Transverse colon (tissue), 4 donors: ENCODE results near the gene STK33. TPM values are rescaled to one million over a fixed set of nuclear protein-coding genes. Genes with fewer than 3 reads are reported as not detected.

Source experiments
- DNase-seq: peaks from one replicate; pipeline ENCODE4 v3.0.0-alpha.2; 2019
- H3K27ac ChIP-seq, 4 donors: fragments of 200-600 bp; sonication (generic); 2 replicates each; pipeline ENCODE4 v1.5.1; 2016 to 2018; ENCODE audit warnings: inconsistent platforms in 4 of 4
- H3K27me3 ChIP-seq: fragments of 200-600 bp; sonication (generic); 2 replicates; pipeline ENCODE4 v1.5.1; 2017; ENCODE audit warnings: inconsistent platforms
- H3K36me3 ChIP-seq, 4 donors: fragments of 200-600 bp; sonication (generic); 2 replicates each; pipeline ENCODE4 v1.5.1; 2017 to 2019; ENCODE audit warnings: inconsistent platforms in 4 of 4
- H3K4me1 ChIP-seq, 4 donors: fragments of 200-600 bp; sonication (generic); 2 replicates each; pipeline ENCODE4 v1.5.1; 2017 to 2020; ENCODE audit warnings: inconsistent platforms in 4 of 4
- H3K4me3 ChIP-seq, 4 donors: fragments of 200-600 bp; sonication (generic); 1 replicate in 1 of 4; 2 replicates in 3 of 4; pipeline versions ENCODE4 v1.5.1 to v1.6.1; 2017 to 2019; ENCODE audit warnings: inconsistent platforms in 4 of 4
- H3K9me3 ChIP-seq, 2 donors: fragments of 200-600 bp; sonication (generic); 2 replicates each; pipeline ENCODE4 v1.5.1; 2017 to 2019; ENCODE audit warnings: inconsistent platforms in 2 of 2
- CTCF ChIP-seq, 5 experiments: fragments of 200-600 bp in 3 of 5; fragments of 450-650 bp in 2 of 5; sonication (generic) in 3 of 5; IDR thresholded peaks; 1 replicate in 2 of 5; 2 replicates in 3 of 5; pipeline ENCODE4 v1.5.1; 2016 to 2017; ENCODE audit warnings: antibody characterized with exemption in 5 of 5, inconsistent platforms in 3 of 5, mild to moderate bottlenecking in 2 of 5, moderate library complexity in 1 of 5
- EP300 ChIP-seq: sonication (generic); formaldehyde crosslinking; IDR thresholded peaks from one replicate; pipeline ENCODE4 v1.6.1; 2017; ENCODE audit warnings: antibody characterized with exemption, low read depth
- POLR2A ChIP-seq: fragments of 450-650 bp; IDR thresholded peaks from one replicate; pipeline ENCODE4 v1.6.1; 2016; ENCODE audit warnings: antibody characterized with exemption, mild to moderate bottlenecking, moderate library complexity
- POLR2AphosphoS5 ChIP-seq, 3 donors: sonication (generic); formaldehyde crosslinking; IDR thresholded peaks; one replicate each; pipeline ENCODE4 v1.6.1; 2016; ENCODE audit warnings: antibody characterized with exemption in 3 of 3
- WGBS, 2 donors: methylation state at CpG; one replicate each; pipeline ENCODE4 v1.1.5; 2018; ENCODE audit warnings: low coverage in 1 of 2; 5-methylcytosine and 5-hydroxymethylcytosine counted together
- in situ Hi-C, 4 donors: fragments of 200-750 bp; cut with MboI; loops; one replicate each; pipeline versions ENCODE4 v1.15.0 to v1.15.1; 2017; ENCODE audit warnings: low sequenced_read_pairs in 3 of 4, low pct_ligation_motif_present in 1 of 4, low pct_unique_long_range_greater_than_20kb in 1 of 4
- intact Hi-C: fragments of 100-400 bp; cut with DNase I; formaldehyde crosslinking; loops from one replicate; pipeline ENCODE4 v1.15.1; 2023; ENCODE audit warnings: low total_unique reads
- total RNA-seq, 4 donors: library from RNA; depleted of rRNA; stranded (reverse); fragments of >200 nt; gene quantifications; one replicate each; pipeline ENCODE4 v1.1.0, GENCODE V29; 2016

Gene STK33
- total RNA-seq, 4 donors from 2014 or later: 2.0 to 14.2 (median 3.8) TPM

GRCh38 chr11:8357891-8358566 lies 236.0 kb downstream of the STK33 start:
- Histone ChIP-seq H3K36me3 (no peaks in the 10 kb centered on the region), H3K27ac (no peak overlapping the region), H3K27me3 (no peaks in the 10 kb centered on the region), H3K9me3 (no peaks in the 10 kb centered on the region), H3K4me1 (peaks cover 0 to 8% (median 5%) of the 10 kb centered on the region in 4 donors), H3K4me3 (no peak overlapping the region)
- no peak for DNase-seq
- intact Hi-C loops: no loop called here
- in situ Hi-C loops: loop anchor here in 1 of 4 donors (25.0 kb wide), 1 partner anchor 204 kb away; no protein-coding TSS in a partner anchor
- WGBS, 2 donors: 90 to 93% methylated on average over 2 to 13 of the region's 13 CpGs
- TF ChIP-seq CTCF (IDR thresholded peaks at IDR 0.05): no peak
- no peak for TF ChIP-seq POLR2A
- no peak for TF ChIP-seq EP300
- no peak for TF ChIP-seq POLR2AphosphoS5 (IDR thresholded peaks at IDR 0.05)

- no peak for DNase-seq
- in situ Hi-C loops (loop anchor here in 1 of 4 donors (25.0 kb wide), 1 partner anchor 205 kb away; no protein-coding TSS in a partner anchor), intact Hi-C loops (no loop called here)
- no peaks in the 10 kb centered on the region for H3K9me3 ChIP-seq
- H3K27me3 ChIP-seq: no peaks in the 10 kb centered on the region
- H3K4me1 ChIP-seq: peaks cover 0 to 8% (median 5%) of the 10 kb centered on the region in 4 donors
- 85% methylated on average over 4 of the region's 4 CpGs; no CpG with 5 or more reads in 1 of the 2 donors for WGBS, 2 donors
- TF ChIP-seq EP300 (no peak), POLR2A (no peak), CTCF (IDR thresholded peaks at IDR 0.05) (no peak), POLR2AphosphoS5 (IDR thresholded peaks at IDR 0.05) (no peak)
- H3K36me3 ChIP-seq: no peaks in the 10 kb centered on the region
- no peak overlapping the region for H3K4me3 ChIP-seq
- H3K27ac ChIP-seq: no peak overlapping the region
These were observed 236.5 kb downstream of the STK33 start for GRCh38 chr11:8357505-8357888.

- Histone ChIP-seq H3K4me1 (peaks cover 0 to 8% (median 5%) of the 10 kb centered on the region in 4 donors), H3K36me3 (no peaks in the 10 kb centered on the region), H3K27ac (no peak overlapping the region), H3K9me3 (no peaks in the 10 kb centered on the region), H3K27me3 (no peaks in the 10 kb centered on the region), H3K4me3 (no peak overlapping the region)
- intact Hi-C loops: no loop called here
- in situ Hi-C loops: loop anchor here in 1 of 4 donors (25.0 kb wide), 1 partner anchor 205 kb away; no protein-coding TSS in a partner anchor
- TF ChIP-seq POLR2A (no peak), CTCF (IDR thresholded peaks at IDR 0.05) (no peak), EP300 (no peak), POLR2AphosphoS5 (IDR thresholded peaks at IDR 0.05) (no peak)
- DNase-seq: no peak
- 26 to 70% methylated on average over 14 to 30 of the region's 30 CpGs for WGBS, 2 donors
These were observed 237.1 kb downstream of the STK33 start for GRCh38 chr11:8356721-8357504.

- Histone ChIP-seq H3K4me3 (no peak overlapping the region), H3K36me3 (no peaks in the 10 kb centered on the region), H3K4me1 (peaks cover 0 to 8% (median 5%) of the 10 kb centered on the region in 4 donors), H3K27me3 (no peaks in the 10 kb centered on the region), H3K27ac (no peak overlapping the region), H3K9me3 (no peaks in the 10 kb centered on the region)
- TF ChIP-seq EP300 (no peak), POLR2AphosphoS5 (IDR thresholded peaks at IDR 0.05) (no peak), POLR2A (no peak), CTCF (IDR thresholded peaks at IDR 0.05) (no peak)
- intact Hi-C loops (no loop called here), in situ Hi-C loops (loop anchor here in 1 of 4 donors (25.0 kb wide), 1 partner anchor 206 kb away; no protein-coding TSS in a partner anchor)
- DNase-seq: no peak
- 74 to 91% methylated on average over 3 to 8 of the region's 8 CpGs for WGBS, 2 donors
These were observed 237.8 kb downstream of the STK33 start for GRCh38 chr11:8356216-8356615.
